ENCODE data around the gene FGF7.

FGF7 gene

GRCh38 chr15:49438962-49439631 is 16.1 kb downstream of the FGF7 start:
- TF ChIP-seq ZFX (IDR thresholded peaks at IDR 0.05) (no peak), CTCF (conservative IDR thresholded peaks at IDR 0.05) (no peak)
- H3K27ac ChIP-seq = no peak overlapping the region

GRCh38 chr15:49439678-49440395 is 16.8 kb downstream of the FGF7 start:
- no peak overlapping the region for H3K27ac ChIP-seq
- TF ChIP-seq CTCF (conservative IDR thresholded peaks at IDR 0.05) = no peak
- no peak for TF ChIP-seq ZFX (IDR thresholded peaks at IDR 0.05)

- TF ChIP-seq CTCF (conservative IDR thresholded peaks at IDR 0.05) (no peak), ZFX (IDR thresholded peaks at IDR 0.05) (no peak)
- H3K27ac ChIP-seq = no peak overlapping the region
These were observed 18.3 kb downstream of the FGF7 start for GRCh38 chr15:49441356-49441755.

- no peak overlapping the region for H3K27ac ChIP-seq
- no peak for TF ChIP-seq ZFX (IDR thresholded peaks at IDR 0.05)
- TF ChIP-seq CTCF (conservative IDR thresholded peaks at IDR 0.05) = no peak
These were observed 18.8 kb downstream of the FGF7 start for GRCh38 chr15:49441816-49442215.

GRCh38 chr15:49452595-49452994 is 29.6 kb downstream of the FGF7 start:
- no peak overlapping the region for H3K27ac ChIP-seq
- TF ChIP-seq ZFX (IDR thresholded peaks at IDR 0.05) = no peak
- TF ChIP-seq CTCF (conservative IDR thresholded peaks at IDR 0.05) = no peak

GRCh38 chr15:49456166-49456565 is 33.1 kb downstream of the FGF7 start:
- no peak overlapping the region for H3K27ac ChIP-seq
- TF ChIP-seq CTCF (conservative IDR thresholded peaks at IDR 0.05) (no peak), ZFX (IDR thresholded peaks at IDR 0.05) (no peak)

GRCh38 chr15:49458145-49458544 is 35.1 kb downstream of the FGF7 start:
- H3K27ac ChIP-seq = no peak overlapping the region

More at GRCh38 chr15:49458145-49458544, 35.1 kb downstream of the FGF7 start:
- TF ChIP-seq ZFX (IDR thresholded peaks at IDR 0.05) (no peak), CTCF (conservative IDR thresholded peaks at IDR 0.05) (no peak)
